ENCODE measurements around the gene RUNX2.

The RUNX2 gene

DNA sequence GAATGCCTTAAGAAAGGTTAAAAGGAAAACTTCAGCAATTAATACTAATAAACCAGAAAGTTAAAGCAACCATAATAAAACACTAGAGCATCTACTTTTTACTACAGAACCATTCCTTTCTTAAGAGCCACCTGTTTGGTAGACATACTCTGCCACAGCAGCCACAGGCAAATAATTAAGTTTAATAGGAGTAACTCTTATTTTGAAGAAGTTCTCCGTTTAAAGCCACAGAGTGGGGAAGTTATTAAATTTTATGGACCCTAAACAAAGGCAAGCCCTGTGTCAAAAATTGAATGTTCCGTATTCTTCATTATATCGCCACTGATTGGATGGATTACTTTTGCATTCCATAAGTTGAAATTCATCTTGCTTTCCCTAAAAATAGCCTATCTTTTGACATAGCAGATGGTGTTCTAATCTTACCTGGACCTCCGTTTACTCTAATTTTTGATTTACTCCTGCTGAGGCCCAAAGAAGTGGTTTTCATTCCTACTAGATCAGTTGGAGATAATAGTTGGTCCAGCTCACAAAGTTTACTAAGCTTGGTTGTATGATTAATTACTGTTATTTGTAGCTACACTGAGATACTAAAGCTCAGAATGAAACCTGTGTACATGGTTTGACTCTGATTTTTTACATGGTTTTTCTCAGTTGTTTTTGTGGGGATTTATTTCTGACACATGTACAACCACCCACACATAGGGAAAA lies 190.0 kb downstream of the RUNX2 start:
- DNase-seq (ENCODE audit: low spot score), result no peak

DNA sequence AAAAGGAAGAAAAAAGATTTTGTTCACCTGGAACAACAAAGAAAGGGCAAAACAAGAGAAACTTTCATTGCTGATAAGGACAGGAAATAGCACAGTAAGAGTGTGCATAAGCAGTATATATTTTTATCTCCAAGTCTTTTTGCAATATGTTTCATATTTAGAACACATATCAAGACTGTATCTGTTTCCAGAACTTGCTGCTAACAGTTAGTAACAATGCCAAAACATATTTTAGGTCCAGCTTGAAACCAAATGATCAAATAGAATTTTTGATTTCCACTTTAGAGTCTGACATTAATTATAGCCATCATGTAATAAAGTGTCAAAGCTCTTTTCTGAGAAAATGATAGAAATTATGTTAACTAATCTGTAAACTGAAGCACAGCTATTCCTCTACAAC lies 193.1 kb downstream of the RUNX2 start:
- no peak for DNase-seq (ENCODE audit: low spot score)

GRCh38 chr6:45522486-45522885 lies 194.4 kb downstream of the RUNX2 start:
- no peak for DNase-seq (ENCODE audit: low spot score)

DNA sequence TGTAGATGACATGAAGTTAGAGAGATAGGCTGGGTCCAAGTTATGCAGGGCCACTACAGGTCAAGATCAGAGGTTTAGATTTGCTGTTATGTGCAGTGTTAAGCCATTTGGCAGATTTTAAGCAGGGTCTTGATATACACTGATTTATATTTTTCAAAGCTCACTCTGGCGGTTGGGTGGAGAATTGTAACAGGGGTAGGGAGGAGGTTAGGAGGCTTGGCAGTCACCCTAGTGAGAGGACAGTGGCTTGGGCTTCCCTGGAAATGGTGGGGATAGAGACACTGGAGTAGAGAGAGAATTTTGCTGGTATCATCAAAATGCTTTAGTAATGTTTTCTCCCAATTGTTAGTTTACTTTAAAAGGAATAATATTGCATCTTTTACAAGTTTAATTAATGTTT lies 199.1 kb downstream of the RUNX2 start:
- DNase-seq (ENCODE audit: low spot score), result no peak

DNA sequence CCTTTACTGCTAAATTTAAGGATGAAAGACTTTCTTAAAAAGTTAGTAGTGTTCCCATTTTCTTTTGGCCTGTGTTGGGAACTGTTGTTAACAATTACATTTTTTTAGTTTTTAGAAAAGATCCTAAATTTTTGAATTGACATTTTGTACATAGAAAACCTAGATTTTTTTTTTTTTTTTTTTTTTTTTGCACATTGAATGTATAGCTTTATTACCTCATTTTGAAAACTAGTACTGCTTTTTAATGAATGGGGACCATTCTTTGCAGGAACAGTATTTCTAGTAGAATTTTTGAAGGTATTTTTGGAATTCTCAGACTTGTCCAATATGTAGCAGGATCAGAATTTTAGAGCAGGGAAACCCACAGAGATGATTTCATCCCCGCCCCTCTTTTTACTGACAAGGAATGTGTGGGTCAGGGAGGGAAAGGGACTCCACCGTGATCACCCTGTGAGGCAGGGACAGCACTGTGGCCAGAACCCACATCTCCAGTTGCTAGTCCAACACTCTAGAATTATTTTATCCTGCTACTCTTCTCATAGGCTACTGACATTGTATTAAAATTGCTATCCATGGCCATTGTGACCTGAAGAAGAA lies 204.0 kb downstream of the RUNX2 start:
- DNase-seq (ENCODE audit: low spot score), result no peak

DNA sequence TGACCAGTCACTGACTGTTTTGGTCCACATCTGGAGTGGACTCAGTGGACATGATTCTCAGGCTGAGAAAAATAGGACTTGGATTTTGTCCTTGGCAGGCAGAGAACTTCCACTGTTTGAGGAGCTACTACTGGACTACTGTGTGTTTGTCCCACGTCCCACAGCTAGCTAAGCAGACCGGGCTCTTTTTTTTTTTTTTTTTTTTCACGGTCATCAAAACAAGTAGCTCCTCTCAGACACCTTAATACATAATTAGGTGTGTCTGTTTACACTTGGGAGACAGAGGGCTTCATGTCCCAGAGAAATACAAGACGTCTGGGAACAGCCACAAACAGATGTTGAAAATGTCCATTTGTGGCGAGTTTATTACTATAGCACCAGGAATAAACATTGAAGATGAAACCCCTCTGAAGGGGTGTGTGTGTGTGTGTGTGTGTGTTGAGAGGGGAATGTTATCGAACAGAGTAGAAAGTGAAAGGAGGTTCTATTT lies 204.6 kb downstream of the RUNX2 start:
- DNase-seq (ENCODE audit: low spot score), result no peak

GRCh38 chr6:45533386-45533785 lies 205.3 kb downstream of the RUNX2 start:
- DNase-seq (ENCODE audit: low spot score), result no peak

DNA sequence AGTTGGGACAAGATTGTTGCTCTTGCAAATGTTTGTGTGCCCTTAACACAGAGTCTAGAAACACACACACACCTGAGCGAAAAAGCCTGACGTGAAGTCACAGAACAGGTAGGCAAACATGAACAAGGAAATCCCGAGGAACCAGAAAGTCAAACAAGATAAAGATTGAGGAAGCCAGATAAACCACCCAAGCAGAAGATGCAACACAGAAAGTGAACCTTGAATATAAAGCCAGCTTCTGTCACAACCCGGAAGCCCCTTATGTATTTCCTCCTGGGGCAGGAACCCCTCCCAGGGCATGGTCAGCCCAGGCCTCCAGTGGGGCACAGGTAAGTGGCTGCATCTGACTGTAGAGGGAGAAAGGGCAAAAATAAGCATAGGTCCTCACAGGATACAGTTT lies 207.8 kb downstream of the RUNX2 start:
- DNase-seq (ENCODE audit: low spot score), result no peak

- DNase-seq (ENCODE audit: low spot score), result no peak
Observed at GRCh38 chr6:45537539-45537938, 209.4 kb downstream of the RUNX2 start.

GRCh38 chr6:45538641-45539547 lies 210.8 kb downstream of the RUNX2 start:
- DNase-seq (ENCODE audit: low spot score), result no peak

DNA sequence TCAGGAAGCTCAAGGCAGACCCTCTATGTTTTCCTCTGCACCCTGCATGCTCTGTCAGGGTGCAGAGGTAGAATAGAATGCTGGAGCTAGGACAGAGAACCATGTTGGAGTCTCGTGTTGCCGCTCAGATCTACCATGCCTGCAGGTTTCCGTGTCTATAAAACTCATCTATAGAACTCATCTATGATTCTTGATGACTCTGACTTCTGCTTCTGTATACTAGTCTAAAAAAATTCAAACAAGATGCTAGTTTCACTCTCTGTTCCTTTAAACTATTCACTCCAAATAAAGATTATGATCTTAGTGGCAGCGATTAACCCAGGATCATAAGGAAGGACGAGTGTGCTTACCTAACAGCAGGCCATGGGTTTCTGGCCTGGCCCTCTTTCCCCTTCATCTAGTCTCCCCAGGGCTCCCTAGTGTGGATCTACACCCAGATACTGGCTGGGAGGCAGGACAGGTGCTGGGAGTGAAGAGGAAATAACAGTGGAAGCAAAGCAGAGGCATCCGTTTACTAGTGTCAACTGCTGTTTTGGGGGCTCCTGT lies 212.3 kb downstream of the RUNX2 start:
- DNase-seq (ENCODE audit: low spot score), result no peak

DNA sequence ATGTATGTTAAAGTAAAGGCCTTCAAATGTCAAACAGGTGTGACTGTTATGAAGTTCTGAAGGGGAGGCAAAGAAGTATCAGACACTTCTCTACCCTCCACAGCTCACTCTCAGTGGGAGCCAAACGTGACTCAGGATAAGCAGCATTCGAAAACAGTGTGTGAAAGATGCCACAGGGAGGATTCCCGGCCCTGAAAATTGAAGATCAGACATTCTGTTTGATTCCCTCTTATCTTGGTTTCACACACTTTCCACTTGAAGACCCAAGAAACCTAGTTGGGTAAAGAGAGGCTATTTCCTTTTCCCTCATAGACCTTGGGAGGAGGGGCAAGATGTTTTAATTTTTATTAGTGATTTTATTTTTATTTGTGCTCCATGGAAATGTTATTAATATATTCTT lies 213.8 kb downstream of the RUNX2 start:
- DNase-seq (ENCODE audit: low spot score), result no peak

DNA sequence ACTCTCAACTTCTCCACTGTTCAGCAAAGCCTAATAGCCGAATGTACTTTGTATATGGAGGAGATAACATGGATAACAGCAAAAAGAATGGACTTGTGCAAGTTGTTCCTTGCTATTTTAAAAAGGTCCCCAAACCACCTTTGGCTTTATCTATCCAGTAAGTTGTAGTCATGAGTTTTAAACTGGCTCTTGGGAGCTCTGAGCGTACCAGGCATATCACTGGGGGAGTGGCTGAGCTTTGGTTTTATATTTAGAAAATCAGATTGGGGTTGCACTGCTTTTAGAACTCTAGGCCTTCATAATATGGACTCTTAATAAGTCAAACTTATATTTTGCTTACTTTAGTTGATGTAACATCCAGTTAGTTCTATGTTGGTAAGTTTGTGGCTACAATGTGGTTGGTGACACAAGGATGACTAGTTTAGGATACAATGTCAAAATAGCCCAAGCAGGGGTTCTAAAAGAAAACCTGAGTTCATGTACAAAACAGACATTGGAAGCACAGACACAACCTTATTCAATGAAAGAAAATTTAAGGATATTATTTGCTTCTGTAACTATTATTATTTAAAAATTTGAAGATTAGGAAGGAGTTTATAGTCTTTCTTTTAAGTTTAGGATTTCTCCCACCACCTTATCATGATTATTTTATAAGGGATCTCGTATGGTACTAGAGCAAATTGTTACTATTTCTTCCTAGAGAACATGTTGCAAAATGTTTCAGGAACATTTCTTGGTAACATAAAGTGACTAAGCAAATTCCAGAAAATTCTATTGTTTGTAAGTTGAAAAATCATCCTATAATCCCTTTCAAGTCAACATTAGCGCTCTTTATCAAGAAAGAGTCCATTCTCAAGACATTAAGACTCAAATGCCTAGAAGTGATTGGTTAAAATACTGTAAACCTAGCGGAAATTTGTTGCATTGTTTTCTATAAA lies 215.4 kb downstream of the RUNX2 start:
- no peak for DNase-seq (ENCODE audit: low spot score)

DNA sequence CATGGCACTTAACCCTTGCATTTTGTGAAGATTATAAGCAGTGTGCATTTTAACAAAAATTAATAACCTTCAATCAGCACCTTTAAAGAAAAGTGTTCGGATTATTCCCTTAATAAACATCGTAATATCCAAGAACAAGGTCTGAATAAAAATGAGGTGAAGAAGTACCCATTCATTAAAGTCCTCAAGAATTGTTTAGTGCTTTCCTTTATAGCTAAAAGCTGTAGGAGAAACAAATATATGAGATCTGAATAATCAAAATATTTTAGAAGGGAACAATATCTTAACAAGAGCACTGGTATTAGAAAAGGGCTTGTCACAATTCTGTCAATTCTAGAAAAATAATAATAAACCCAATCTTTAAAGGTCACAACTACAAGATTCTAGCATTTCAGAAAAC lies 217.3 kb downstream of the RUNX2 start:
- no peak for DNase-seq (ENCODE audit: low spot score)

DNA sequence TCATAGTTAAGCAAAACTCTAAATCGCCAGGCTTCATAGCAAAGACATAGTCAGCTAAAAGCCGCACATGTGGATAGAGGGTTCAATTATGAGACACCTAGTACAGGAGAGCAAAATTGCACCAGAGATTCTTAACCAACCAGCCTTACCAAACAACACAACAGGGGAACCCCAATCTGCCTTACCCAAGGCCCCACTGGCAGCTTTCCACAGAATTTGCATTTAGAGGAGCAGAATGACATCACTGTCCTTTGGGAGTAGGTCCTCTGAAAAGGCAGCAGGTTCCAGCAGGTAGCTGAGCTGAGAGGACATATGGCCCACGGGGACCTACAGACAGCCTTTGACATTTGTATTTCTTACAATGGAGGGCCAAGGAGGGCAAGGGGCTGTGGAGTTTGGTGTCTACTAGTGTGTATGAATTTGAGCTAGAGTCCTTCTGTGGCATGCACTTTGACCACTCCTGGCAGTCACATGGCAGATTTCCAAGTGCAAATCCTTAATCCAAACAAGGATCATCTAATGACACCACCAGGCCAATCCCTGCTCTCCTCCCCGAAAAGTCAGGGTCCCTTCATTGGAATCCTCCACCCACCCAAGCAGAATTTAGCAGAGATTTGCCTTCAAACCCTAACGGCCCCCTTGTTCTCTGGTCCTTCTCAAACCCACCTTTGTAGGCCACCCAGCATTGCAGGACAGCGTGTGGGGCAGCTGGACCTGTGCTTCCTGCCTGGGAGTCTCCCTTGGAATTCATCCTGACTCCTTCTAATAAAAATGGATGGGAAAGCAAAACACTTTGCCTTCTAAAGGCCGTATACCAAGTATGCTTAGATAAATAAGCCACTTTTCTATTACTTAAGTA lies 220.8 kb downstream of the RUNX2 start:
- no peak for DNase-seq (ENCODE audit: low spot score)

GRCh38 chr6:45552536-45552935 lies 224.4 kb downstream of the RUNX2 start:
- DNase-seq (ENCODE audit: low spot score), result no peak

- no peak for DNase-seq (ENCODE audit: low spot score)
Observed at GRCh38 chr6:45553730-45554344, 225.7 kb downstream of the RUNX2 start.

- no peak for DNase-seq (ENCODE audit: low spot score)
Observed at GRCh38 chr6:45554591-45554990, 226.5 kb downstream of the RUNX2 start.

DNA sequence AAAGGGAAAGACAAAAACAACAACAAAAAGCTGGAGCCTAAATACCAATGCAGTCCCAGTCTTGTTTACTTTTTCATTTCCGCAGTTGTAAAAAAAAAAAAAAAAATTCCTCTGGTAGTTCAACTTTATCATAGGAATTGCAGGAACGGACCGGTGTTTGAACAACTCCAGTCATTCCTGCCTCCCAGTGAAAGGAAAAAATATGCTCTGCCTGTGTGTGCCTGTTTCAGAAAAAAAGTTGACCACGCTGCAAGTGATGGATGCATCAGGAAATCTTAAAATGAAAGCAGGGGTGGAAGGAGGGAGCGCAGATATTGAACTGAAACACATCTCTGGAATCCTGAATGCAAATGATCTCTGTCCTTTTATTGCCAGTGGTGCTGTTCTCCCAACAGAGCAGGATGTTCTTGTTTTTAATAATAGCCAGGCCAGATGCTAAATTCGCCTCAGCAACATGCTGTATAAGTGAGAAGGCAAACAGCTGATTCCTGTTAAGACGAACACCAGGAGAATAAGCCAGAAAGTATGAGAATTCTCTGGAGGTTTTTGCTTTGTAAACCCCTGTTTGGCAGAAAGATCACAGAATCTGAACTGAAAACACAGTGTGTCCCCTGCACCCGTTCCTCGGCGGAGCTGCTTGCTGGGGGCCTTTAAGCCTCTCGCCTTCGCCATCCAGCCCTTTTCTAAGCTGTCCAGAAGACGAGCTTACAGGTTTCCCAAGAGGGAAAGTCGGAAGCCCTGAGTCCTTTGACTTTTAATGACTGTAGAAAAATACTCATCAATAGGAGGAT lies 228.0 kb downstream of the RUNX2 start:
- DNase-seq (ENCODE audit: low spot score), result no peak
